IMR-90 (cell line): ENCODE data around the gene RELT. TPM values are rescaled to one million over a fixed set of nuclear protein-coding genes. Genes with fewer than 3 reads are reported as not detected.

Experiments used
- ATAC-seq: fragments of 200-7000 bp; cut with Tn5 transposase; 2 replicates; pipeline ENCODE4 v1.9.1; 2020; ENCODE audit warnings: low read depth, mild to moderate bottlenecking, moderate library complexity
- BruUV-seq: library from RNA; stranded (reverse); fragments of 400-500 nt; replicated peaks from 2 replicates; lab custom pipeline; 2021; lab: Mats Ljungman, UMichigan
- CTCF ChIA-PET: fragments of 300-600 bp; formaldehyde crosslinking; extraction: SDS; loops from one replicate; lab custom pipeline; 2021; ENCODE audit warnings: antibody characterized with exemption; lab: Yijun Ruan, JAX
- POLR2A ChIA-PET: fragments of 300-600 bp; sonication (Branson Sonifier 250); formaldehyde crosslinking; loops from one replicate; lab custom pipeline; 2022; ENCODE audit warnings: antibody characterized with exemption; ENCODE audit not compliant: unreplicated experiment; lab: Charles Lee
- DNase-seq: peaks from one replicate; pipeline ENCODE4 v3.0.0; 2013
- H2AFZ ChIP-seq: replicated peaks from 2 replicates; pipeline ENCODE3; 2013; ENCODE audit warnings: low read length, mild to moderate bottlenecking; ENCODE audit not compliant: poor library complexity
- H2AK5ac ChIP-seq: 2 replicates; pipeline ENCODE4 v1.6.1; 2013; ENCODE audit warnings: low read depth, low read length, inconsistent platforms
- H2AK9ac ChIP-seq: replicated peaks from 2 replicates; pipeline ENCODE3; 2013; ENCODE audit warnings: mild to moderate bottlenecking, low read depth, low read length, moderate library complexity; ENCODE audit not compliant: poor library complexity
- H2BK120ac ChIP-seq: 2 replicates; pipeline ENCODE4 v1.6.1; 2013; ENCODE audit warnings: low read depth, low read length, inconsistent platforms
- H2BK15ac ChIP-seq: 3 replicates; pipeline ENCODE4 v1.6.1; 2013; ENCODE audit warnings: low read depth, low read length, inconsistent platforms
- H2BK20ac ChIP-seq: 2 replicates; pipeline ENCODE4 v1.6.1; 2013; ENCODE audit warnings: low read depth, mild to moderate bottlenecking, inconsistent platforms, low read length, moderate library complexity
- H2BK5ac ChIP-seq: 2 replicates; pipeline ENCODE4 v1.6.1; 2013; ENCODE audit warnings: mild to moderate bottlenecking, low read depth, low read length, inconsistent platforms; ENCODE audit not compliant: poor library complexity, severe bottlenecking
- H3K14ac ChIP-seq: replicated peaks from 2 replicates; pipeline ENCODE4 v1.6.1; 2013; ENCODE audit warnings: low read depth, low read length, inconsistent platforms
- H3K18ac ChIP-seq: 2 replicates; pipeline ENCODE4 v1.6.1; 2013; ENCODE audit warnings: low read depth, low read length, control low read depth
- H3K23ac ChIP-seq: 2 replicates; pipeline ENCODE4 v1.6.1; 2013; ENCODE audit warnings: low read depth, low read length, inconsistent platforms
- H3K27ac ChIP-seq: 2 replicates; pipeline ENCODE4 v1.5.1; 2013; ENCODE audit warnings: mild to moderate bottlenecking, control low read depth, low read length; ENCODE audit not compliant: insufficient read depth
- H3K27me3 ChIP-seq: 2 replicates; pipeline ENCODE4 v1.6.1; 2013; ENCODE audit warnings: low read length; ENCODE audit not compliant: control insufficient read depth, insufficient read depth
- H3K36me3 ChIP-seq: 2 replicates; pipeline ENCODE4 v1.6.1; 2013; ENCODE audit warnings: low read length, mixed read lengths; ENCODE audit not compliant: control insufficient read depth, insufficient read depth
- H3K4ac ChIP-seq: 2 replicates; pipeline ENCODE4 v1.6.1; 2013; ENCODE audit warnings: low read depth, low read length, inconsistent platforms
- H3K4me1 ChIP-seq: 2 replicates; pipeline ENCODE4 v1.6.1; 2013; ENCODE audit warnings: low read length, mixed read lengths; ENCODE audit not compliant: control insufficient read depth, insufficient read depth
- H3K4me2 ChIP-seq: 2 replicates; pipeline ENCODE4 v1.6.1; 2013; ENCODE audit warnings: low read depth, mild to moderate bottlenecking, control low read depth, low read length, moderate library complexity
- H3K4me3 ChIP-seq: 2 replicates; pipeline ENCODE4 v1.5.1; 2013; ENCODE audit warnings: low read depth, mild to moderate bottlenecking, control low read depth, low read length, moderate library complexity; ENCODE audit not compliant: insufficient read depth
- H3K56ac ChIP-seq: 2 replicates; pipeline ENCODE4 v1.6.1; 2013; ENCODE audit warnings: low read length, inconsistent platforms; ENCODE audit not compliant: insufficient read depth; ENCODE audit errors: extremely low read depth
- H3K79me1 ChIP-seq, 2 experiments: 2 replicates each; pipeline ENCODE4 v1.6.1; 2013; ENCODE audit warnings: low read length in 2 of 2, inconsistent platforms in 1 of 2, low read depth in 1 of 2
- H3K9ac ChIP-seq: 2 replicates; pipeline ENCODE4 v1.6.1; 2013; ENCODE audit warnings: low read depth, low read length, control low read depth
- H3K9me1 ChIP-seq: 2 replicates; pipeline ENCODE4 v1.6.1; 2013; ENCODE audit warnings: low read length, inconsistent platforms; ENCODE audit not compliant: insufficient read depth
- H3K9me3 ChIP-seq: 2 replicates; pipeline ENCODE4 v1.6.1; 2013; ENCODE audit warnings: low read length; ENCODE audit not compliant: control insufficient read depth, insufficient read depth
- H4K20me1 ChIP-seq: 2 replicates; pipeline ENCODE4 v1.6.1; 2013; ENCODE audit warnings: low read length, inconsistent platforms; ENCODE audit not compliant: insufficient read depth
- H4K5ac ChIP-seq: 2 replicates; pipeline ENCODE4 v1.6.1; 2013; ENCODE audit warnings: mild to moderate bottlenecking, low read depth, low read length, control low read depth
- H4K8ac ChIP-seq, 2 experiments: 2 replicates each; pipeline ENCODE4 v1.6.1; 2013; ENCODE audit warnings: low read depth in 2 of 2, low read length in 2 of 2, control low read depth in 1 of 2, inconsistent platforms in 1 of 2
- H4K91ac ChIP-seq: 2 replicates; pipeline ENCODE4 v1.6.1; 2013; ENCODE audit warnings: low read depth, low read length, inconsistent platforms; ENCODE audit not compliant: insufficient read depth
- CHD1 ChIP-seq: IDR thresholded peaks from 2 replicates; pipeline ENCODE4 v1.6.1; 2012; ENCODE audit warnings: low read depth, low read length, improper control_type of control experiment
- CTCF ChIP-seq: conservative IDR thresholded peaks from 2 replicates; pipeline ENCODE4 v1.5.1; 2012; ENCODE audit warnings: mild to moderate bottlenecking, low read depth, low read length, improper control_type of control experiment
- MAZ ChIP-seq: IDR thresholded peaks from 2 replicates; pipeline ENCODE4 v1.6.1; 2012; ENCODE audit warnings: low read depth, mild to moderate bottlenecking, low read length, improper control_type of control experiment, moderate library complexity, borderline replicate concordance
- POLR2A ChIP-seq: IDR thresholded peaks from 2 replicates; pipeline ENCODE4 v1.6.1; 2012; ENCODE audit warnings: mild to moderate bottlenecking, low read depth, low read length
- RAD21 ChIP-seq: IDR thresholded peaks from 2 replicates; pipeline ENCODE4 v1.6.1; 2012; ENCODE audit warnings: low read length, improper control_type of control experiment
- USF2 ChIP-seq: fragments of 150-350 bp; IDR thresholded peaks from 2 replicates; pipeline ENCODE4 v1.6.1; 2017; ENCODE audit warnings: mild to moderate bottlenecking, antibody characterized with exemption, low read length, low read depth
- WGBS, 2 experiments: methylation state at CpG; one replicate each; pipeline versions ENCODE4 v1.1.5 to v1.1.7; 2013; ENCODE audit warnings: missing lambda C conversion rate in 2 of 2; ENCODE audit not compliant: insufficient read length in 1 of 2; ENCODE audit errors: extremely low coverage in 2 of 2; 5-methylcytosine and 5-hydroxymethylcytosine counted together
- dilution Hi-C: fragments of 300-500 bp; cut with HindIII; formaldehyde crosslinking; loops from one replicate; pipeline ENCODE4 v1.14.3; 2018; ENCODE audit warnings: low sequenced_read_pairs; ENCODE audit not compliant: unreplicated experiment
- in situ Hi-C: fragments of 300-500 bp; cut with MboI; formaldehyde crosslinking; loops from 3 replicates; pipeline ENCODE4 v1.14.3; 2019; ENCODE audit warnings: low sequenced_read_pairs, inconsistent platforms, mixed read lengths
- intact Hi-C: fragments of 100-400 bp; cut with micrococcal nuclease; formaldehyde crosslinking; loops from 2 replicates; pipeline ENCODE4 v1.10.0; 2022
- polyA plus RNA-seq, 3 experiments: library from polyadenylated mRNA; depleted of rRNA; stranded (reverse); fragments of >200 nt; gene quantifications; 2 replicates each; pipeline ENCODE4 v1.2.3, GENCODE V29; 2012; ENCODE audit warnings: low replicate concordance in 1 of 3
- total RNA-seq: library from RNA; depleted of rRNA; stranded (reverse); fragments of >200 nt; gene quantifications from 2 replicates; pipeline ENCODE4 v1.2.3, GENCODE V29; 2012

Gene RELT
- total and polyA plus RNA-seq, 2 of the 4 experiments (the other 2 are of a cell fraction): 2.3 to 5.3 TPM

DNA sequence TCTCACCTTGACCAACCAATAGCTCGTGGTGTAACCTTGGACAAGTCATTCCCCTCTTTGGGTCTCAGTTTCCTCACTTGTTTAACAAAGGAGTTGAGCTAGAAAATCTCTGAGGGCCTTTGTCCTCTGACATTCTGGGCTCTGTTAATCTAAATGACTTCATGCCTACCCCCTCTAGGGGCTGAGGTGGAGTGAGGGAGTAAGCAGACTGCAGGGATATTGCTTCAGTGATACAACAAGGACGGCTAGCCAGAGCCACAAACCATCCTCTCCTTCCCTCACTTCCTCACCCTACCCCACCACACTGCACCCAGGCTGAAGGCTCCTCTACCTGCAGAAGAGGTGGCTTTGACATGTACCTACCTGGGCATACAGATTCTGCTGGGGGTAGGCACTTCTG, 34.8 kb downstream of the RELT start:
- ATAC-seq (no peak), DNase-seq (no peak)
- dilution Hi-C loops (no loop called here), intact Hi-C loops (no loop called here), in situ Hi-C loops (no loop called here)
- H2BK15ac ChIP-seq: no peak overlapping the region
- H3K27ac ChIP-seq: no peak overlapping the region
- no peak overlapping the region; the same call in 1 of the 2 replicates for H3K4me2 ChIP-seq
- no peak overlapping the region for H3K23ac ChIP-seq
- no peak overlapping the region for H2BK5ac ChIP-seq
- ChIA-PET POLR2A (no interaction called here), CTCF (no interaction called here)
- H2BK20ac ChIP-seq: no peak overlapping the region
- no peaks in the 10 kb centered on the region; the same call in 1 of the 2 replicates for H4K20me1 ChIP-seq
- peak overlapping the region in 1 of 2 experiments; percentile 5; a peak in 1 of 4 replicates for H4K8ac ChIP-seq
- H3K56ac ChIP-seq: no peak overlapping the region
- no TSS peak for BruUV-seq
- no peak overlapping the region for H2BK120ac ChIP-seq
- no peak overlapping the region for H3K4me3 ChIP-seq
- H3K36me3 ChIP-seq: peaks cover 19% of the 10 kb centered on the region
- peak overlapping the region; percentile 82; the same call in 1 of the 2 replicates for H2AK5ac ChIP-seq
- H3K9ac ChIP-seq: no peak overlapping the region
- TF ChIP-seq MAZ (no peak), RAD21 (no peak), POLR2A (no peak), USF2 (no peak), CTCF (no peak), CHD1 (no peak)
- 0 out of 2 replicates have a peak overlapping the region, but pooled peaks have one; percentile 17 for H3K14ac ChIP-seq
- no peak overlapping the region for H3K18ac ChIP-seq
- no peak overlapping the region for H2AFZ ChIP-seq
- H3K79me1 ChIP-seq: peaks cover 3 to 9% of the 10 kb centered on the region in 2 experiments; a peak in 3 of 4 replicates
- H4K5ac ChIP-seq: no peak overlapping the region
- H3K4ac ChIP-seq: peak overlapping the region; percentile 36; the same call in 1 of the 2 replicates
- peaks cover 8% of the 10 kb centered on the region for H3K4me1 ChIP-seq
- H3K27me3 ChIP-seq: no peaks in the 10 kb centered on the region
- H3K9me1 ChIP-seq: peaks cover 17% of the 10 kb centered on the region
- no peak overlapping the region for H2AK9ac ChIP-seq
- 86% methylated on average over 1 of the region's 2 CpGs; no CpG with 5 or more reads in 1 of the 2 experiments for WGBS, 2 experiments
- no peak overlapping the region for H4K91ac ChIP-seq
- H3K9me3 ChIP-seq: no peaks in the 10 kb centered on the region
